Naive thymus-derived CD8-positive, alpha-beta T cell (primary cell): ENCODE results near the gene NKAIN2. TPM values are rescaled to one million over a fixed set of nuclear protein-coding genes. Genes with fewer than 3 reads are reported as not detected.
"Not testable (repeated sequence)": the region's sequence is repeated elsewhere in the genome, so short reads cannot be mapped to it uniquely, and the experiment has no call there.

Experiments used
- ATAC-seq, 2 donors: fragments of 150-1000 bp; cut with Tn5 transposase in 1 of 2; sonication (Bioruptor Pico), chemical (Tn5 transposase) in 1 of 2; 1 replicate in 1 of 2; 2 replicates in 1 of 2; pipeline ENCODE4 v1.10.0; 2021; ENCODE audit warnings: mild to moderate bottlenecking in 2 of 2, moderate library complexity in 2 of 2
- POLR2A ChIA-PET: fragments of 350-600 bp; sonication (Branson Sonifier 250); formaldehyde crosslinking; loops from one replicate; lab custom pipeline; 2021; ENCODE audit warnings: antibody characterized with exemption; lab: Charles Lee
- DNase-seq, 10 donors: peaks; one replicate each; pipeline versions ENCODE4 v3.0.0 to v3.0.0-alpha.2; 2020 to 2022
- H3K27ac Mint-ChIP-seq, 10 donors: one replicate each; pipeline ENCODE4 v1.8.0; 2020 to 2022; ENCODE audit warnings: mild to moderate bottlenecking in 10 of 10, mixed read lengths in 10 of 10, moderate library complexity in 4 of 10, inconsistent platforms in 1 of 10
- H3K27me3 Mint-ChIP-seq, 5 donors: one replicate each; pipeline ENCODE4 v1.8.0; 2021 to 2022; ENCODE audit warnings: mixed read lengths in 5 of 5
- H3K36me3 Mint-ChIP-seq, 3 donors: one replicate each; pipeline ENCODE4 v1.8.0; 2020 to 2022; ENCODE audit warnings: mixed read lengths in 3 of 3, mild to moderate bottlenecking in 2 of 3, inconsistent platforms in 1 of 3
- H3K4me1 Mint-ChIP-seq, 4 donors: one replicate each; pipeline ENCODE4 v1.8.0; 2021 to 2022; ENCODE audit warnings: mixed read lengths in 4 of 4
- H3K4me3 Mint-ChIP-seq, 10 donors: one replicate each; pipeline ENCODE4 v1.8.0; 2020 to 2022; ENCODE audit warnings: mild to moderate bottlenecking in 10 of 10, mixed read lengths in 10 of 10, moderate library complexity in 6 of 10, inconsistent platforms in 1 of 10
- H3K9me3 Mint-ChIP-seq, 9 donors: one replicate each; pipeline ENCODE4 v1.8.0; 2020 to 2022; ENCODE audit warnings: mixed read lengths in 9 of 9, mild to moderate bottlenecking in 3 of 9, inconsistent platforms in 1 of 9, moderate library complexity in 1 of 9
- polyA plus RNA-seq, 3 donors: library from polyadenylated mRNA; unstranded; fragments of 300-500 nt; fragmentation: Illumina TruSeq; gene quantifications; one replicate each; pipeline ENCODE4 v1.2.3, GENCODE V29; 2021
- total RNA-seq, 8 experiments: library from RNA in 2 of 8; stranded (reverse) in 2 of 8; gene quantifications; one replicate each; pipeline ENCODE4 v1.2.3 and lab custom pipeline; 2021 to 2026

NKAIN2 gene
- total and polyA plus RNA-seq, 5 experiments from 2014 or later = not detected

DNA sequence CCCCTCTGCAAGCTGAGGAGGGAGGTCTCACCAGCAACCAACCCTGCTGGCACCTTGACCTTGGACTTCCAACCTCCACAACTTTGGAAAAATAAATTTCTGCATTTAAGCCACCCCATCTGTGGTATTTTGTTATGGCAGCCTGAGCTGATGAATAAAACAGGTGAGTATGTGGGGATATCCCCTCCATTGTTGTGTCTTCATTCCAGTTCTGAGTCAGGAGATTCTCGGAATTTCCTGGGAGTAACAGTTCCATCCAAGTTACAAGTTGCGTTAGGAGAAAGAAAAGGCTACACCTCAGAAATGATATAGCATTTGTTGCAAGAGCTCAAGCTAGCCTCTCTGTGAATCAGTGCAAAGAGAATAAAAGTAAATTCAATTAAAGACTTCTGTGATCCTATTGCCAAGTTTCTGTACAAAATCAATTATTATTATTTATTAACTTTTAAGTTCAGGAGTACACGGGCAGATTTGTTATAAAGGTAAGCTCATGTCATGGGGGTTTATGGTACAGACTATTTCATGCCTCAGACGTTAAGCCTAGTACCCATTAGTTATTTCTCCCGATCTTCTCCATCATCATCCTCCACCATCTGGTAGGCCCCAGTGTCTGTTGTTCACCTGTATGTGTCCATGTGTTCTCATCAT, 153.0 kb downstream of the NKAIN2 start:
- Mint-ChIP-seq H3K4me1 (no peaks in the 10 kb centered on the region), H3K9me3 (peaks cover 4 to 19% (median 10%) of the 10 kb centered on the region in 9 donors), H3K27ac (no peak overlapping the region), H3K4me3 (no peak overlapping the region), H3K27me3 (no peaks in the 10 kb centered on the region), H3K36me3 (no peaks in the 10 kb centered on the region)
- no peak for DNase-seq
- no peak for ATAC-seq
- POLR2A ChIA-PET = no interaction called here

DNA sequence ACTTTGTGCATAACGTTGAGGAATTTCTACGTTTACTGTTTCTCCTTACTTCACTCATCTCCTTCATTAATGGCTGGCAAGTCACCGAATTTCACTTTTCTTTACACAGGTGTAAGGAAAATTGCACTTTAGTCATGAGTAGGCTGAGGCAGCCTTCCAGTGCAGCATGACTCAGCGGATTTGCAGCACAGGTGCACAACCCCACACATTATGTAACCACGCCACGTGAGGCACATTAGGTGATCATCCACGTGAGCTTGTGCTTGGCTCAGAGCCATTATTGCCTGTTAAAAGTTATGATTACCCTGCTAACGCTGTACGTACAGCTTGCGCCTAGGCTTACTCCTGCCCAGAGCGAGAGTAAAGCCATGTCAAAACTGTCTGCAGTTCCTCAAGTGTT, 158.8 kb downstream of the NKAIN2 start:
- peaks cover 0 to 6% (median 2%) of the 10 kb centered on the region in 9 donors for H3K9me3 Mint-ChIP-seq
- H3K4me3 Mint-ChIP-seq = no peak overlapping the region
- POLR2A ChIA-PET = no interaction called here
- H3K27me3 Mint-ChIP-seq = no peaks in the 10 kb centered on the region
- DNase-seq = no peak
- no peaks in the 10 kb centered on the region for H3K4me1 Mint-ChIP-seq
- ATAC-seq = no peak
- no peaks in the 10 kb centered on the region for H3K36me3 Mint-ChIP-seq
- H3K27ac Mint-ChIP-seq = no peak overlapping the region

DNA sequence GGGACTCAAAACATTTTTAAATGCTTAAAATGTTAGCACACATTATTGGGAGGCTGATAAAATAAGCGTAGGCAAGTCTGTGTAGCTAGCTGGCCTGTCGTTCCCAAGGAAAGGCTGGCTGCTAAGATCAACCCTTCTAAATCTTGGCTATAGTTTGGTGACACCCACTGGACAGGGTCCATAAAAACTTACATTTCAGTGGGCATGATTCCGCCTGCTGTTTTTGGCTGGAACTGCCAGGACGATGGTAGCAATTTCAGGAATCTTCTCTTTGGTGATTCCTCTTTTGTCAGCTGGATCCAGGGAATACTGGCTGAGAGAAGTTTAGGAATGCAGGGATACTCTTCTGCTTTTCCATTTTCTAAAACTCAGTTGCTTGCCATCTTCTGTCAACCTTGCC, 162.2 kb downstream of the NKAIN2 start:
- Mint-ChIP-seq H3K27me3 (no peaks in the 10 kb centered on the region), H3K4me3 (no peak overlapping the region), H3K4me1 (no peaks in the 10 kb centered on the region), H3K36me3 (no peaks in the 10 kb centered on the region), H3K27ac (no peak overlapping the region), H3K9me3 (no peaks in the 10 kb centered on the region)
- DNase-seq (no peak), ATAC-seq (no peak)
- POLR2A ChIA-PET = no interaction called here

DNA sequence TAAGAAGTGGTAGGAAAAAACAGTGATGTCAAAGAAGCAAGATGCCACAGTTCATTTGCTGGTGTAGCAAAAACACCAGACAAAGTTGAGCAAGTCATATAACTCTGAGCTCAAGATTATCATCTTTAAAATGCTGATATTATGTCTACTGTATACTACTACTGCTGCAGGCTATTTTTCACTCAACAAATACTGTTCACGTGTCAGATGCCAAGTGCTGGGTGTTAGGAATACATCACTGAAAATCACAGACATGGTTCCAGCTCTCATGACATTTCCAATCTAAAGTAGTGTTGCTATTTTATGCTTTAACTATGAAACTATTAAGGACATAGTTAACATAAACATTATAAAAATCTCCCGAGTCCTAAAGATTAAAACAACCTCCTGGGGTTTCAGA, 163.0 kb downstream of the NKAIN2 start:
- Mint-ChIP-seq H3K36me3 (no peaks in the 10 kb centered on the region), H3K9me3 (no peaks in the 10 kb centered on the region), H3K27me3 (no peaks in the 10 kb centered on the region), H3K4me1 (no peaks in the 10 kb centered on the region), H3K4me3 (no peak overlapping the region), H3K27ac (no peak overlapping the region)
- DNase-seq (no peak), ATAC-seq (no peak)
- POLR2A ChIA-PET = no interaction called here

DNA sequence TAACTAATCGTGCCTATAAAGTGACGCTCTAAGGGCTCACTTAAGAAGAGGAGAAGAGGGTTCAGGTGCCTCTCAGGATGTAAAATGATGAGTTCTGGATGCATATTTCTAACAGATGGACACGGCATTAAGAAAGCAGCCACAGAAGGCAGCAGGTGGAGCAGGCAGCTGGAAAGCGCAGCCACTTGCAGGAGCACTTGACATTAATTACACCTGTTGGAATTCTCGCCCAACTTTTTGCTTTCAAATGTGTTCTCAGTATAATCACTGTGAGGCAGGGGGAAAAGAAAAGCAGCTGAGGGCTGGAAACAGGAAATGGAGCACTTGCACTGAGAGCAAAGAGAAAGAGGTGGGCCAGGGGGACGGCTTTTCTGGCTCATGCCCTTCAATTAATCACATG, 164.2 kb downstream of the NKAIN2 start:
- H3K36me3 Mint-ChIP-seq = no peaks in the 10 kb centered on the region
- H3K27ac Mint-ChIP-seq = no peak overlapping the region
- no peak for DNase-seq
- no peaks in the 10 kb centered on the region for H3K9me3 Mint-ChIP-seq
- no peaks in the 10 kb centered on the region for H3K4me1 Mint-ChIP-seq
- H3K27me3 Mint-ChIP-seq = no peaks in the 10 kb centered on the region
- H3K4me3 Mint-ChIP-seq = no peak overlapping the region
- POLR2A ChIA-PET = no interaction called here
- ATAC-seq = no peak

DNA sequence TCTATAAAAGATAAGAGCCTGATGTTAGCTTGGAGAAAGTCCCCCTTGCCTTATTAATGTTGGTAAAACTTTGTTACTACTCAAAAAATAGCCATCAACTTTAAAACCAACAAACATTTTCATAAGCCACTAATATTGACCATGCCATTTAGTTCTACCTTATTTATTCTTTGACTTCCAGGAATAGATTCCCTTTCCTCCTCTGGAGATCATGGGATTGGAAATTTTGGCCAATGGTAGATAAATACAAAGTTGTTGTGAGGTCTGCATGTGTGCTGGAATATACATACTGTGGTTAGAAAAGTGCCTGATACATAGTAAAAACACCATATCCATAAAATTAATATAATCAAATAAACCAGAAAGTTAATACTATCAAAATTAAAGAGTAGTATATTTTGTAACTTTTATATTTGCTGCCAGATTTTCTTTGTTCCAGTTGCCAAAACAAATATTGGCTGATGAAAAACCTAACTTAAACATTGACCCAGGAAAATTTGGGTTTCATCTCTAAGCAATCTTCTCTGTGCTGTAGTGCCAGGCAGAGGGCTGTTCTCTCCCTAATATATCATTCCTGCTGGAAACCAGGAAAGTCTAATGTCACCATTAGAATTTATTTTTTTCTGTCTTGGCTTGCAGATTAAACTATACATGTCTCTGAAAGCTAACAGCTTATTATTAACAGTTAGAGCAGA, 169.1 kb downstream of the NKAIN2 start:
- H3K4me3 Mint-ChIP-seq = no peak overlapping the region

DNA sequence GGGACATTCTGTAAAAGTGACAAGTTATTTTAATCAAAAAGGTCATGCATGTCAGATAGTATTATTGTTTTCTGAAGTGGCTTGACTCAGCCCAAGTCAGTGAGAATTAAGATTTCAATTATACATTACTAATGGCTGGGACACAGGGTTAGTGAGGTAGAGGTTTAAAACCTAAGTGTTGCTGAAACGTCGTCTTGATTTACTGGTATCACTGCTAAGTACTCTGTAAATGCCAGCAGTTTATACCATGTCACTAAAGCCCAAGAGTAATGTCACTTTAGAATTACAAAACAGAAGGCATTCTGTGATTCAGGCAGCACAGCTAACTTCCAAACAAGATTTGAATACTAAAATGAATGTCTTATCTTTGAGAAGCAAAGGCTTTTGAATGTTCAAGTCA, 176.6 kb downstream of the NKAIN2 start:
- H3K36me3 Mint-ChIP-seq = no peaks in the 10 kb centered on the region
- ATAC-seq (no peak), DNase-seq (no peak)
- H3K27me3 Mint-ChIP-seq = no peaks in the 10 kb centered on the region
- POLR2A ChIA-PET = no interaction called here
- H3K4me3 Mint-ChIP-seq = no peak overlapping the region
- no peaks in the 10 kb centered on the region for H3K4me1 Mint-ChIP-seq
- peaks cover 0 to 2% (median 0%) of the 10 kb centered on the region in 9 donors for H3K9me3 Mint-ChIP-seq
- H3K27ac Mint-ChIP-seq = no peak overlapping the region

More for the DNA sequence above, 169.1 kb downstream of the NKAIN2 start:
- ATAC-seq (no peak), DNase-seq (no peak)
- H3K9me3 Mint-ChIP-seq = peaks cover 0 to 6% (median 0%) of the 10 kb centered on the region in 9 donors
- no peaks in the 10 kb centered on the region for H3K36me3 Mint-ChIP-seq
- H3K4me1 Mint-ChIP-seq = no peaks in the 10 kb centered on the region
- POLR2A ChIA-PET = no interaction called here
- no peak overlapping the region for H3K27ac Mint-ChIP-seq
- no peaks in the 10 kb centered on the region for H3K27me3 Mint-ChIP-seq

DNA sequence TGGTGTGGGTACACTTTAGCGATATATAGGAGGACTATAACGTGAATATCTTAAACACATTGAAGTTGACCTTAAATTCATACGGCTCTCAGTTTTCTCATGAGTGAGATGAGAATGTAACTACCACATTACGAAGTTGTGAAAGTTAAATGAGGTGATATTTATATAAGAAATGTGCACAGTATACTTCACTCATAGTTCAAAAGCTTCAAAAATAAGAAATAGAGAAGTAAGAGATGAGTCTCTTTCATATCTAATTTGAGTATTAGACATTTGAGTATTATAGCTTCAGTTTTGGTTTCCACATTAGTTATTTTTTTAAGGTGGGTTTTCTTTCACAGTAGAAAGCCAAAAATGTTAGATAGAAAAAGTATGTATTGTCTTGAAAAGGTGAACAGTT, 183.3 kb downstream of the NKAIN2 start:
- DNase-seq = no peak
- Mint-ChIP-seq H3K27me3 (no peaks in the 10 kb centered on the region), H3K27ac (no peak overlapping the region), H3K36me3 (no peaks in the 10 kb centered on the region), H3K9me3 (peaks cover 0 to 9% (median 2%) of the 10 kb centered on the region in 9 donors), H3K4me3 (no peak overlapping the region), H3K4me1 (no peaks in the 10 kb centered on the region)
- POLR2A ChIA-PET = no interaction called here
- no peak for ATAC-seq

DNA sequence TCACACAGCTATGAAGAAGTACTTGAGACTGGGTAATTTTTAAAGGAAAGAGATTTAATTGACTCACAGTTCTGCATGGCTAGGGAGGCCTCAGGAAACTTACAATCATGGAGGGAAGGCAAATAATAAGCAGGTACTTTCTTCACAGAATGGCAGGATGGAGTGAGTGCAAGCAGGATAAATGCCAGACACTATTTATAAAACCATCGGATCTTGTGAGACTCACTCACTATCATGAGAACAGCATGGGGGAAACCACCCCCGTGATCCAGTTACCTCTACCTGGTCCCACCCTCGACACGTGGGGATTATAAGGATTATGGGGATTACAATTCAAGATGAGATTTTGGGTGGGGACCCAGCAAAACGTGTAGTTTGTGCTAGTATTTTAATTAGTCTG, 186.3 kb downstream of the NKAIN2 start:
- H3K4me1 Mint-ChIP-seq, H3K27ac Mint-ChIP-seq, H3K9me3 Mint-ChIP-seq, H3K27me3 Mint-ChIP-seq, H3K4me3 Mint-ChIP-seq, DNase-seq, ATAC-seq, POLR2A ChIA-PET, H3K36me3 Mint-ChIP-seq: not testable (repeated sequence)

DNA sequence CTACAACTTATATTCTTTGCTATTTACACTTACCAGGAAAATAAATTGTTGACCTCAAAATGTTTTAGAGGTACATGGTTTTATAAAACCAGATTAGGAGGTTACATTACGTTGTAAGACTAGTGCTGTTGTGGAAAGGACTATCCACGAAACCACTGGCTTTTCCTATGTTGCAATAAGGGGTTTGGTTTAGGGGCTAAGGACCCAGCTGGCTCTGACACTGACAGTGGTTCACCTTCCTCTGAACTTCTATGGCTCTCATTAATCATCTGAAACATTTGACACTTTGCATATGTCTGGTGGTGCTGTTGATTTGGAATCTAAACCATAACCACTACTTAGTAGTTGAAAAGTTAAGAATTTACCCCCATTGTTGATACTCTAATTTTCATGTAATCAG, 186.7 kb downstream of the NKAIN2 start:
- Mint-ChIP-seq H3K9me3 (peaks cover 0 to 9% (median 2%) of the 10 kb centered on the region in 9 donors), H3K27me3 (no peaks in the 10 kb centered on the region), H3K36me3 (no peaks in the 10 kb centered on the region), H3K4me1 (no peaks in the 10 kb centered on the region), H3K27ac (no peak overlapping the region), H3K4me3 (no peak overlapping the region)
- DNase-seq (no peak), ATAC-seq (no peak)
- POLR2A ChIA-PET = no interaction called here

DNA sequence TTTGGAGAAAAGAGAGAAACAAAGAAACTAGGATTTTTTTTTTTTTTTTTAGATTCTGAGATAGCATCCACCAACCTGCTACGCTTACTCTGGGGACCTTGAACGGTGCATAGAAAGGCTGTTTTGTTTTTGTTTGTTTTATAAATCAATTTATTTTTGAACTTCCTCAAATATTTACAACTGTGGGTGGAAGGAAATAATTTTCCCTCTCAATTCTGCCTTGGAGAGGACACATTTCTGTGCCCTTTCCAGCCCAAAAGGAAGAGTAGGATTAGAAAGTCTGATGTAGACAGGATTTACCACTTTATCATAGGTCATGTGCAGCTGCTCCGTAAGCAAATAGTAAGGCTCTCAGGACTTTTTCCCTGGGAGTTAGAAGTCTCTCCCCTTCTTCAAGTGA, 190.5 kb downstream of the NKAIN2 start:
- H3K4me1 Mint-ChIP-seq = no peaks in the 10 kb centered on the region
- H3K4me3 Mint-ChIP-seq = no peak overlapping the region
- DNase-seq = no peak
- POLR2A ChIA-PET = no interaction called here
- peaks cover 0 to 9% (median 0%) of the 10 kb centered on the region in 9 donors for H3K9me3 Mint-ChIP-seq
- H3K27me3 Mint-ChIP-seq = no peaks in the 10 kb centered on the region
- no peak for ATAC-seq
- H3K36me3 Mint-ChIP-seq = no peaks in the 10 kb centered on the region
- no peak overlapping the region for H3K27ac Mint-ChIP-seq

DNA sequence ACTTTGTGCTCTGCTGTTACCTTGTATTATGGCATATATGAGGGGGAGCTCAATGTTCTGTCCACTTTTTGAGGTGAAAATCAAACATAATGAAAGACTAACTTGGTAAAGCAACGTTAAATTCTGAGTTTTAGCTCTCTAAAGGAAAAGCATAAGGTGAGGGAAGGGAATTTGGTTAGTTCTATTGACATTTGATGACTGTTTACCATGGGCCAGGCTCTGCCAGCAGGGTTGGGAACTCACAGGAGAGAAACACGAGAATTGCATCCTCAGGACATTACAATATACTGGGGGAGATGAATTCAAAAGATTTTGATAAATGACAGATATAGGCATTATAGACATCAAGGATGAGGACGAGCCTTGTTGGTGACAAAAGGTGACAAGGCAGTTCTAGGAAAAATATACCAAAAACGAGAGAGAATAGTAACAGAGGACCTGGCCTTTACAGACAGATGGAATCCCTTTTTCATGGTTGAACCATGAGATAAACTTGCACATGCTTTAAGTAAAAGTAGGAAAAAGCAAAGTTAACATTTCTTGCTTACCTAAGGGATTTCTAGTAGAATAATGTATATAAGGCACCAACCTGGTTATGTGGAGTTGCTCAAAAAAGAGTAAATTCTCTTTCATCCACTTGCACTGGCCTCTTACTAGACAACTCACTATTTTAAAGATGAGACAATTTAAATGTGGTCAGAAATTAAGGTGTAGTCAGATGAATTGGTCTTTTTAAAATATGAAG, 191.4 kb downstream of the NKAIN2 start:
- POLR2A ChIA-PET = no interaction called here
- Mint-ChIP-seq H3K9me3 (peaks cover 0 to 9% (median 0%) of the 10 kb centered on the region in 9 donors), H3K4me3 (no peak overlapping the region), H3K4me1 (no peaks in the 10 kb centered on the region), H3K36me3 (no peaks in the 10 kb centered on the region), H3K27ac (no peak overlapping the region), H3K27me3 (no peaks in the 10 kb centered on the region)
- DNase-seq = no peak
- ATAC-seq = no peak

DNA sequence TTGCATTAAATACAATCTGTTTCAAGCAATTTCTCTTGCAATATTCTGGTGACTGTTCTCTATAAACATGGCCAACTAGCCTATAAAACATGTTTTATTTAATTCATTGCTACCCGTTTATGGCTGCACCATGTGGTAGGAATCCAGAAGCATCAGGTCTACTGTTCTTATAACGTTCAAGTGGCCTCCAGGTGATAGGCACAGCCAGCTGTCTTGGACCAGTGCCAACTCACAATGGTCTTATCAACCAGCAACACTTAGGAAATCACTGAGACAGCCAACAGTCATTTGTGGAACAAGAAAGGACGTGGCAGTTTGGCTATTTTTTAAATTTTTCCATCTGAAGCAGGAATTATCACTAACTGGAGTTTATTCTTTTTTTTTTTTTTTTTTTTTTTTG, 193.6 kb downstream of the NKAIN2 start:
- H3K27me3 Mint-ChIP-seq = no peaks in the 10 kb centered on the region
- H3K27ac Mint-ChIP-seq = no peak overlapping the region
- no peak overlapping the region for H3K4me3 Mint-ChIP-seq
- POLR2A ChIA-PET = no interaction called here
- H3K36me3 Mint-ChIP-seq = no peaks in the 10 kb centered on the region
- no peak for ATAC-seq
- peaks cover 0 to 1% (median 0%) of the 10 kb centered on the region in 9 donors for H3K9me3 Mint-ChIP-seq
- no peak for DNase-seq
- H3K4me1 Mint-ChIP-seq = no peaks in the 10 kb centered on the region
